ENCODE measurements around the gene TRAPPC2L. TPM values are rescaled to one million over a fixed set of nuclear protein-coding genes. Genes with fewer than 3 reads are reported as not detected.

TRAPPC2L gene
- total RNA-seq, 1 donor from 2014 or later = 60.1 TPM

GRCh38 chr16:88837806-88838205 is 19.1 kb upstream of the TRAPPC2L start:
- intact Hi-C loops (cut with micrococcal nuclease) = no loop called here

- intact Hi-C loops (cut with micrococcal nuclease) = no loop called here
Observed at GRCh38 chr16:88838566-88838965, 18.4 kb upstream of the TRAPPC2L start.

DNA sequence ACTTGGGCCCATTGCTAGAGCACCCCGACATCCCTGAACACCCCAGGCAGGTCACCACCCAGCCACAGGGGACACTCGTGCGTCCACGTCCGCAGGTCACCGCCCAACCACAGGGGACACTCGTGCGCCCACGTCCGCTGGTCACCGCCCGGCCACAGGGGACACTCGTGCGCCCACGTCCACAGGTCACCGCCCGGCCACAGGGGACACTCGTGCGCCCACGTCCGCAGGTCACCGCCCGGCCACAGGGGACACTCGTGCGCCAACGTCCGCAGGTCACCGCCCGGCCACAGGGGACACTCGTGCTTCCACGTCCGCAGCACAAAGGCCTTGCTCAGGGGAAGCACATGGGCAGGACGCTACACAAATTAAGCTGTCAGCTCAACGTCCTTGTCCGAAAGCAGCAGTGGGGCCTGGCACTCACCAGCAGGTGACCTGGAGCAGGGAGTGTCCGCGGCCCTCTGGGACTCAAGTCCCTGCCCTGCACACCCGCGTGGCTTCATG is 17.8 kb upstream of the TRAPPC2L start:
- intact Hi-C loops (cut with micrococcal nuclease) = no loop called here

DNA sequence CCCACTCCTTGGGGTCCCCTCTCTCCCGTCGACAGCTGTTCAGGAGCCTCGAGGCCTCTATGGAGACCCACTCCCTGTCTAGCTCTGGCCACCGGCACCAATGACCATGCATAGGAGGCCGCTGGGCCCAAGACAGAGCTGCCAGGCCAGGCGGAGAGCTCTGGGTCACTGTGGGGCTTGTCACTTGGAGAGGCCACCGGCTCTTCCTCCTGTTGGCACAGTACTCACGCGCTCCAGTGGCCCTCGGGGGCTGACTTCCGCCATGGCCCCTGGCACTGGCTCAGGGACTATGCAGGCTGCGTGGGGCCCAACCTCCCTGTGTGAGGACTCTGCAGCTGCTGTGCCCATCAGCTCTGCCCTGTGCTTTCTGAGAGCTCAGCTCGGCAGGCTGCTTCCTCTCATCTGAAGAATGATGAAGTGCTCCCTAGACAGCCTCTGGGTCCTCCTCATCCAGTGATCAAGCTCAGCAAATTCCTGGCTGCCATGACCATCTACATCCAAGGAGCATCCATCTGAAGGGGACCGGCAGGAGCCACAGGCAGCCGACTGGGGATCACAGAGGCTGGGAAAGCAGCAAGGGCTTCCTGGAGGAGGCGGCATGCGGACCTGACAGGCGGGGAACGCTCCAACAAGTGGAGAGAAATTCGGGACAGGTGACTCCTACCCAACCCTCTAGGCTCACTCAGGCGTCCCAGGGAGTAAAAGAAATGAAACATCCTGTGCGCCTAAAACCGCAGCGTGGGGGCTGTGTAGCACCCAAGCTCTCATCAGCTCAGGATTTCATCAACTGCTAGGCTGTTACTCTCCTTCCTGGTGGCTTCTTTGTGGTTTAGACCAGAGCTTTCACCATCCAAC is 17.0 kb upstream of the TRAPPC2L start:
- intact Hi-C loops (cut with micrococcal nuclease) = no loop called here

- intact Hi-C loops (cut with micrococcal nuclease) = no loop called here
Observed at GRCh38 chr16:88840600-88841215, 16.2 kb upstream of the TRAPPC2L start.

GRCh38 chr16:88841521-88842307 is 15.2 kb upstream of the TRAPPC2L start:
- intact Hi-C loops (cut with micrococcal nuclease) = no loop called here

- intact Hi-C loops (cut with micrococcal nuclease) = no loop called here
Observed at GRCh38 chr16:88842308-88842756, 14.6 kb upstream of the TRAPPC2L start.

DNA sequence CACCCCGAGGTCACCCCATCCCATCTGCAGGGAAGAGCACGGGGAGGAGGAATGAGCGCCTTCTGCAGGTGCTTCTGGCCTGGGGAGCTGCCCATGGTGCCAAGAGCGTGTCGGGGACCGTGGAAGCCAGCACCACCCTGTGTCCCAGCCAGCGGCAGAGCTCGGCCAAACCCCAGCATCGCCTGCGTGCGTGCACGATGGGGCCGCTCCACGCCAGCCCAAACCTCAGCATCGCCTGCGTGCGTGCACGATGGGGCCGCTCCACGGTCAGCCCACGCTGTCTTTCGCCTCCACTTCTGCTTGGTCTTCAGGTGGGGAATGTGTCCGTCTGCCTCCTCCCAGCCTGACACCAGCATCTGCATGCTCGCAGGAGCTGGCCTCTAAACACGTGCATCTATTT is 14.1 kb upstream of the TRAPPC2L start:
- intact Hi-C loops (cut with micrococcal nuclease) = no loop called here

GRCh38 chr16:88843256-88843655 is 13.7 kb upstream of the TRAPPC2L start:
- intact Hi-C loops (cut with micrococcal nuclease) = no loop called here

- intact Hi-C loops (cut with micrococcal nuclease) = no loop called here
Observed at GRCh38 chr16:88844419-88845036, 12.4 kb upstream of the TRAPPC2L start.

- intact Hi-C loops (cut with micrococcal nuclease) = no loop called here
Observed at GRCh38 chr16:88846088-88846487, 10.8 kb upstream of the TRAPPC2L start.

DNA sequence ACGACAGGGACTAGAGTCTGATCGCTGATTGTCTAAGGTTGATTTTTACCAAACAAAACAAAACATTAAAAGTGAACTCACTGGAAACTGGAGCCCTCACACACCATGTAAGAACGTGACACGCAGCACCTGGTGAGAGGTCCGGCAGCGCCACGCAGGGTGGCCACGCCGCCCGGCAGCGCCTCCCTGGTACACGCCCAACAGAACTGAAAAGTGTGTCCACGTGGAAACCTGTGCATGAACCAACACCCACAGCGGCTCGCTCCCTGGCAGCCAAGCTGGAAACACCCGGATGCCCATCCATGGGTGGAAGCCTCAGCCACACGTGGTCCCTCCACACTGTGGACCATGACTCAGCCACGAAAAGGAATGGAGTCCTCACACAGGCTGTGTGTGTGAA is 9.3 kb upstream of the TRAPPC2L start:
- intact Hi-C loops (cut with micrococcal nuclease) = no loop called here

DNA sequence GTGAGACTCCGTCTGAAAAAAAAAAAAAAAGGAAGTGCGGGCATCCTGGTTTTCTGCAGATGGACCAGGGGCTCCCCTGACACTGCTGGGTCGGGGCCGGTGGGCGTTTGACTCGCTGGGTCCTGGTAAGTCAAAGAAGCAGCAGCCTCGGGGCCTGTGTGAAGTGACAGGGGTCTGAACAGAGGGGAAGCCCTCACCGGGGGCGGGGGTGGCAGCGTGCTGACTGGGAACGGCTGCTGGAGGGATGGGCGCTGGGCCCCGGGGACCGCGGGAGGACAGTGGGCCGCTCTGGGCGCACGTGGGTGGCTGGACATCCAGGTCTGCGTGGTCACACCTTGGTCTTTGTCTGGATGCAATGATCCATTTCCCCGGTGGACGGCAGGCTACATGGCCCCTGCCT is 8.4 kb upstream of the TRAPPC2L start:
- intact Hi-C loops (cut with micrococcal nuclease) = no loop called here

- intact Hi-C loops (cut with micrococcal nuclease) = no loop called here
Observed at GRCh38 chr16:88850531-88851199, 6.3 kb upstream of the TRAPPC2L start.

- intact Hi-C loops (cut with micrococcal nuclease) = no loop called here
Observed at GRCh38 chr16:88851616-88852015, 5.3 kb upstream of the TRAPPC2L start.

- intact Hi-C loops (cut with micrococcal nuclease) = no loop called here
Observed at GRCh38 chr16:88853325-88853941, 3.5 kb upstream of the TRAPPC2L start.

DNA sequence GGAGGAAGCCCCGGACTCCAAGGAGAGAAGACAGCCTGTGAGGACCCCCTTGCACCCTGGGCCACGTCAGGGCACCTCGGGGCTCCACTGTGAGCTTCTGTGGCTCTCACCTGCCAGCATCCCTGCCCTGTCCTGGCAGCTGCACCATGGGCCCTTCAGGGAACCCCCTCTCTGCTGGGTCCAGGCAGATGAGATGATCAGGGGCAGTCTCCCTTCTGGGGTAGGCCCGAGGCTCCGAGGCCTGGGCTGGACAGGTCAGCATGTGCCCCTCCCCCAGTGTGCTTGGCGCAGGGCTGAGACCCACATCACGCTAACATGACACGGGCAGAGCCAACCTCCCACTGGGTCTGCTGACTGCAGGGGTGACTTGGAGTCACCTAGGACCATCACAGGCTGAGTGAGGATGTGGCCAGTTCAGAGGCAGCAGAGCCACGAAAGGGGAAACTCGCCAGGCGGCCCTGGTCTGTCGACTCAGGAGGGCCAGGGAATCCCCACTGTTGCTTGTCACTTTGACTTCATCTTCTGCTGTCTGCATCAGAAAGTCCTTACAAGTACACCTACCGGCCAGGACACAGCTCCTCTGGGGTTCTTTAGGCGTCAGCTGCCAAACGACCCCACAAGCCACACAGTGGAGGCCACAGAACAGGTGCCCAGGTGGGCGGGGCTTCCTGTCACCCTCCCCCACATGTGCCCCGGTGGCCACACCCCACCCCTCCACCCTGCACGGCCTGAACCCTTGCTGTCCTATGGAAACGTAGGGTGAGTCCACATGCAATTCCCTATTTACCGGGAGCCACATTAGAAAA is 2.4 kb upstream of the TRAPPC2L start:
- intact Hi-C loops (cut with micrococcal nuclease) = loop anchor here (5.0 kb wide), 1 partner anchor 402 kb away; the partner anchor contains the start of gene ZFPM1

GRCh38 chr16:88855176-88855575 is 1.8 kb upstream of the TRAPPC2L start:
- intact Hi-C loops (cut with micrococcal nuclease) = loop anchor here (5.0 kb wide), 1 partner anchor 403 kb away; the partner anchor contains the start of gene ZFPM1

DNA sequence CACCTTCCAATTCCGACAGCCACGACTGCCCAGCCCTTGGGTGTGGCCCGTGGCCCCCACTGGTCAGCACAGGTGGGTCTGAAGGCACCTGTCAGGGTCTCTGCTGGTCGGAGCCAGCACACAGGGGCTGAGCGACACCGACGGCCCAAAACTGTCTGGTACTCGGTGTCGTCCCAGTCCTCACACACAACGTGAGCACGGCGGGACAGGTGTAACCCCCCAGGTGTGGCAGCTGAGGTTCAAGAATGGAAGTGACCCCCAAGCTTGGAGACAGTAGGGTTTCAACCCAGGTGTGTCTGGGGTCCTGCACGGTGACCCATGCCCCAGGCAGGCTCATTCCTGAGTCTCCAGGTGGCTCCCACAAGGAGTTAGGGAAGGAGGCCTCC is 1.2 kb upstream of the TRAPPC2L start:
- intact Hi-C loops (cut with micrococcal nuclease) = loop anchor here (2.0 to 5.0 kb wide), 4 partner anchors 111 to 403 kb away; partner anchors contain the start of genes CDH15 and ZFPM1

Data from T-helper 2 cell treated with Interferon-gamma antibody and Interleukin-4, amounts not matched to agents 100 ng/mL and 5 ng/mL, for 36 hours (primary cell).